ENCODE results near the gene TBK1. TPM values are rescaled to one million over a fixed set of nuclear protein-coding genes. Genes with fewer than 3 reads are reported as not detected.

TBK1 gene
- total RNA-seq (2014; rRNA removed; shearing (Covaris generic)) = 18.7 and 23.6 TPM in 2 replicates

GRCh38 chr12:64451687-64452558, at the start of gene TBK1:
Gene TBK1 (plus strand): TSS chr12:64452120. CDS start chr12:64455871, 3,751 bp downstream.

GRCh38 chr12:64403707-64404469, 48.0 kb upstream of the TBK1 start, which contains the start of gene XPOT:
Gene XPOT (plus strand): TSS chr12:64404392. CDS start chr12:64410036, 5,644 bp downstream.

Other genes starting within 250 kb of the TBK1 start
- 6.3 and 11.8 TPM in 2 replicates for gene KICS2, start 229.8 kb upstream of the TBK1 start, total RNA-seq (2014; rRNA removed; shearing (Covaris generic))
- gene C12orf56, start 61.4 kb upstream of the TBK1 start, total RNA-seq (2014; rRNA removed; shearing (Covaris generic)) = 0.15 and 0.29 TPM in 2 replicates
- gene XPOT, start 47.7 kb upstream of the TBK1 start, total RNA-seq (2014; rRNA removed; shearing (Covaris generic)) = 120 and 127 TPM in 2 replicates
- gene RASSF3, start 158.4 kb downstream of the TBK1 start, total RNA-seq (2014; rRNA removed; shearing (Covaris generic)) = 12.4 and 13.7 TPM in 2 replicates